HFFc6 (cell line): ENCODE measurements around the gene RAMP3. TPM values are rescaled to one million over a fixed set of nuclear protein-coding genes. Genes with fewer than 3 reads are reported as not detected.

Source experiments
- DNase-seq: peaks from one replicate; pipeline ENCODE4 v3.0.0-alpha.2; 2018
- H3K27ac Mint-ChIP-seq: 2 replicates; pipeline ENCODE4 v1.8.0; 2020; ENCODE audit warnings: mild to moderate bottlenecking, mixed read lengths
- H3K27me3 Mint-ChIP-seq: 2 replicates; pipeline ENCODE4 v1.8.0; 2021; ENCODE audit warnings: mild to moderate bottlenecking, moderate library complexity, mixed read lengths; ENCODE audit not compliant: insufficient read depth
- H3K36me3 Mint-ChIP-seq: 2 replicates; pipeline ENCODE4 v1.8.0; 2021; ENCODE audit warnings: low read depth, mixed read lengths
- H3K4me1 Mint-ChIP-seq: 2 replicates; pipeline ENCODE4 v1.8.0; 2020; ENCODE audit warnings: low read depth, mixed read lengths
- H3K4me3 Mint-ChIP-seq: 2 replicates; pipeline ENCODE4 v1.8.0; 2020; ENCODE audit warnings: mild to moderate bottlenecking, moderate library complexity, mixed read lengths
- H3K9me3 Mint-ChIP-seq: 2 replicates; pipeline ENCODE4 v1.8.0; 2020; ENCODE audit warnings: mild to moderate bottlenecking, mixed read lengths
- CTCF ChIP-seq: fragments of 200-600 bp; sonication (generic); IDR thresholded peaks from 2 replicates; pipeline ENCODE4 v1.5.0; 2021; ENCODE audit warnings: antibody characterized with exemption, mild to moderate bottlenecking
- total RNA-seq, 6 experiments: library from RNA; stranded (reverse); fragmentation: NEBNext Ultra II Directional; extraction: Animal tissue kit (Norgen Biotek cat#: 25700); gene quantifications; 2 replicates in 1 of 6; 3 replicates in 5 of 6; pipeline ENCODE4 v1.2.3, GENCODE V29; 2021

The RAMP3 gene
- total RNA-seq, 6 experiments from 2014 or later = not detected

GRCh38 chr7:45188736-45189135 lies 31.1 kb downstream of the RAMP3 start:
- no peak overlapping the region for H3K27ac Mint-ChIP-seq
- TF ChIP-seq CTCF = no peak
- DNase-seq = no peak
- H3K4me1 Mint-ChIP-seq = no peaks in the 10 kb centered on the region
- H3K36me3 Mint-ChIP-seq = no peaks in the 10 kb centered on the region
- H3K9me3 Mint-ChIP-seq = no peaks in the 10 kb centered on the region
- peaks cover 21% of the 10 kb centered on the region for H3K27me3 Mint-ChIP-seq
- no peak overlapping the region for H3K4me3 Mint-ChIP-seq

GRCh38 chr7:45189151-45189970 lies 31.8 kb downstream of the RAMP3 start:
- no peak for DNase-seq
- Mint-ChIP-seq H3K4me1 (no peaks in the 10 kb centered on the region), H3K27me3 (peaks cover 24% of the 10 kb centered on the region), H3K9me3 (no peaks in the 10 kb centered on the region), H3K27ac (no peak overlapping the region), H3K36me3 (no peaks in the 10 kb centered on the region), H3K4me3 (no peak overlapping the region)
- TF ChIP-seq CTCF = no peak

GRCh38 chr7:45190406-45191165 lies 33.0 kb downstream of the RAMP3 start:
- DNase-seq = no peak
- TF ChIP-seq CTCF = no peak
- H3K9me3 Mint-ChIP-seq = no peaks in the 10 kb centered on the region
- peaks cover 22% of the 10 kb centered on the region for H3K27me3 Mint-ChIP-seq
- H3K27ac Mint-ChIP-seq = no peak overlapping the region
- H3K4me3 Mint-ChIP-seq = no peak overlapping the region
- no peaks in the 10 kb centered on the region for H3K4me1 Mint-ChIP-seq
- no peaks in the 10 kb centered on the region for H3K36me3 Mint-ChIP-seq

- DNase-seq = no peak
- no peak overlapping the region for H3K4me3 Mint-ChIP-seq
Observed at GRCh38 chr7:45191396-45191795, 33.8 kb downstream of the RAMP3 start.

GRCh38 chr7:45192621-45193041 lies 35.0 kb downstream of the RAMP3 start:
- DNase-seq = no peak
- Mint-ChIP-seq H3K9me3 (no peaks in the 10 kb centered on the region), H3K36me3 (no peaks in the 10 kb centered on the region), H3K4me3 (no peak overlapping the region), H3K27me3 (peaks cover 19% of the 10 kb centered on the region), H3K27ac (no peak overlapping the region), H3K4me1 (no peaks in the 10 kb centered on the region)
- no peak for TF ChIP-seq CTCF

More at GRCh38 chr7:45191396-45191795, 33.8 kb downstream of the RAMP3 start:
- Mint-ChIP-seq H3K27me3 (peaks cover 24% of the 10 kb centered on the region), H3K36me3 (no peaks in the 10 kb centered on the region), H3K4me1 (no peaks in the 10 kb centered on the region), H3K9me3 (no peaks in the 10 kb centered on the region), H3K27ac (no peak overlapping the region)
- TF ChIP-seq CTCF = no peak
